Measurements from ENCODE around the gene CNGB1.
"Not testable (repeated sequence)": the region's sequence is repeated elsewhere in the genome, so short reads cannot be mapped to it uniquely, and the experiment has no call there.

Gene CNGB1

DNA sequence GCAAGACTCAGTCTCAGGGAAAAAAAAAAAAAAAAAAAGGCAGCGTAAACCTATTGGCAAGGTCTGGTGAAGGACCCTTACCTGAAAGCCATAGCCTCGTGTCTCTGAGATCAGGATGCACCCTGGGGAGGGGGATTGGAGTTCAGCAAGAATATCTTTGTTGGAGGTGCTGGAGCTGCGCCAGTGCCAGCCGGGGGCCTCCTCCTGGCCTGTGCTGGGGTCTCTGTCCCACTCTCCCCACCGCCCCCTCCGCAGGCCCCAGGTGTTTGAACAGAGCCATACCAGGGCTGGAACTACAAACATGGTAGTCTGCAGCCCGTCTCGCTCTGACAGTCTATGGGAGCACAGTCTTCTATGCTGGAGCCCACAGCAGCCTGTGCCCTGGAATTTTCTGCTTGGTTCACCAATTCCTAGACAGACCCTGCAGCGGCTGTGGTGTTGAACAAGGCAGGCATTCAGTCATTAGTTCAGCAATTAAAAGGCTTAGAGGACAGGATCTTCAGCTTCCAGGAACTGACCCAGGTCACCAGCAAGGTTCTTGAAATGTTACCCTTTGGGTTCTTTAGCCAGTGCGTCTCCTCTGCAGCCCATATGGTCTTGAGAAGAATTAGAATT is 126.4 kb downstream of the CNGB1 start:
- H3K4me3 ChIP-seq (ENCODE audit: low read length): no peak overlapping the region
- TF ChIP-seq, protein P1, sequence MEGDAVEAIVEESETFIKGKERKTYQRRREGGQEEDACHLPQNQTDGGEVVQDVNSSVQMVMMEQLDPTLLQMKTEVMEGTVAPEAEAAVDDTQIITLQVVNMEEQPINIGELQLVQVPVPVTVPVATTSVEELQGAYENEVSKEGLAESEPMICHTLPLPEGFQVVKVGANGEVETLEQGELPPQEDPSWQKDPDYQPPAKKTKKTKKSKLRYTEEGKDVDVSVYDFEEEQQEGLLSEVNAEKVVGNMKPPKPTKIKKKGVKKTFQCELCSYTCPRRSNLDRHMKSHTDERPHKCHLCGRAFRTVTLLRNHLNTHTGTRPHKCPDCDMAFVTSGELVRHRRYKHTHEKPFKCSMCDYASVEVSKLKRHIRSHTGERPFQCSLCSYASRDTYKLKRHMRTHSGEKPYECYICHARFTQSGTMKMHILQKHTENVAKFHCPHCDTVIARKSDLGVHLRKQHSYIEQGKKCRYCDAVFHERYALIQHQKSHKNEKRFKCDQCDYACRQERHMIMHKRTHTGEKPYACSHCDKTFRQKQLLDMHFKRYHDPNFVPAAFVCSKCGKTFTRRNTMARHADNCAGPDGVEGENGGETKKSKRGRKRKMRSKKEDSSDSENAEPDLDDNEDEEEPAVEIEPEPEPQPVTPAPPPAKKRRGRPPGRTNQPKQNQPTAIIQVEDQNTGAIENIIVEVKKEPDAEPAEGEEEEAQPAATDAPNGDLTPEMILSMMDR (conservative IDR thresholded peaks at IDR 0.05; ENCODE audit: low read depth, low read length): no peak
- DNase-seq (ENCODE audit: low read depth): no peak

DNA sequence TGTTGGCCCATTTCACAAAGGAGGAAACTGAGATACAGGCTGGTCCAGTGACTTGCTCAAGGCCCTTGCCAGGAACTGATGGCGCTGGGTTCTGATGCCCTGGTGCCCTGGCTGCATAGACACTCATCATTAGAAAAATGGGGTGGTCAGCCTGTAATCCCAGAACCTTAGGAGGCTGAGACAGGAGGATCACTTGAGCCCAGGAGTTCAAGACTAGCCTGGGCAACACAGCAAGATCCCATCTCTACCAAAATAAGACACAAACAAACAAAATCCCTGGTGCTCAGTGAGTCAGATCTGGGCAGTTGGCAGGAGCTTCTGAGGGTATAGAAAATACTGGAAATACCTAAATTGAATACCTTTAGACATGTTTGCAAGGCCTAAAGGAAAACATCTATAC is 127.5 kb downstream of the CNGB1 start:
- TF ChIP-seq, protein P1 (conservative IDR thresholded peaks at IDR 0.05; ENCODE audit: low read depth, low read length): no peak
- no peak for DNase-seq (ENCODE audit: low read depth)
- no peak overlapping the region for H3K4me3 ChIP-seq (ENCODE audit: low read length)

DNA sequence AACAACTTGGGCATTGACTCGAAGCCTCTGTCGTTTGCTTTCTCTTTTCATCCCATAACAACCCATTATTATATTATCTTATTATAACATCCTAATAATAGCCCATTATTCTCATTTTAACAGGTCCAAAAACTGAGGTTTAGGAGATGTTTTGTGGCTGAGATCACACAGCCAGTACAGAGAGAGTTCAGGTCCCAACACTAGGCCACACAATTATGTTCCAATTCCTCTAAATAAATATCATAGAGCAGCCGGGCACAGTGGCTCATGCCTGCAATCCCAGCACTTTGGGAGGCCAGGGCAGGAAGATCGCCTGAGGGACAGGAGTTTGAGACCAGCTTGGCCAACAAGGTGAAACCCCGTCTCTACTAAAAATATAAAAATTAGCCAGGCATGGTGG is 128.3 kb downstream of the CNGB1 start:
- no peak for DNase-seq (ENCODE audit: low read depth)
- no peak overlapping the region for H3K4me3 ChIP-seq (ENCODE audit: low read length)
- TF ChIP-seq, protein P1 (conservative IDR thresholded peaks at IDR 0.05; ENCODE audit: low read depth, low read length): no peak

GRCh38 chr16:57840833-57841232 is 130.1 kb downstream of the CNGB1 start:
- no peak for DNase-seq (ENCODE audit: low read depth)
- no peak overlapping the region for H3K4me3 ChIP-seq (ENCODE audit: low read length)
- TF ChIP-seq, protein P1 (conservative IDR thresholded peaks at IDR 0.05; ENCODE audit: low read depth, low read length): no peak

DNA sequence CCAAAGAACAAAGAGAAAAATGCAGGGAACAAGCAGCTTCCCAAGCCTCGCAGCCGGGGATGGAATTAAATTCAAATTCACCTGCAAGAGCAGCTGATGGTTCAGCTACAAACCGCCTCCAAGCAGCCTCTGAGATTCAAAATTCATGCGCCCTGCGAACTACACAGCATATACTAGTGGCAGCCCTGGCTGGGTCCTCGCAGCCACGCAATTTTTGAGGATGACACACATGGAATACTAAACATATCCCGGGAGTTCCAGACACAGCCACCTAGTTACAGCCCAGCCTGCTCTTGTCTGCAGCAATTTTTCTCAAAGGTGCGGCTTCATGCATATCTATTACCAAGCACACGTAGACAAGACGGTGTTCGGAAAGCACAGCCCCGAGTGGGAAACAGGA is 132.8 kb downstream of the CNGB1 start:
- TF ChIP-seq, protein P1 (conservative IDR thresholded peaks at IDR 0.05; ENCODE audit: low read depth, low read length): no peak
- DNase-seq (ENCODE audit: low read depth): no peak
- H3K4me3 ChIP-seq (ENCODE audit: low read length): no peak overlapping the region

GRCh38 chr16:57837305-57838125 is 133.4 kb downstream of the CNGB1 start:
- DNase-seq (ENCODE audit: low read depth): no peak
- no peak overlapping the region for H3K4me3 ChIP-seq (ENCODE audit: low read length)
- TF ChIP-seq, protein P1 (conservative IDR thresholded peaks at IDR 0.05; ENCODE audit: low read depth, low read length): no peak

GRCh38 chr16:57835439-57835838 is 135.5 kb downstream of the CNGB1 start:
- DNase-seq (ENCODE audit: low read depth); H3K4me3 ChIP-seq (ENCODE audit: low read length): not testable (repeated sequence)

All from retinal pigment epithelial cell (primary cell).